Upper lobe of left lung (tissue), 4 donors: ENCODE measurements around the gene CHST11.

Source experiments
- POLR2A ChIP-seq, 4 donors: fragments of 450-650 bp; IDR thresholded peaks; one replicate each; pipeline ENCODE4 v1.5.1; 2016 to 2017; ENCODE audit warnings: antibody characterized with exemption in 4 of 4, mild to moderate bottlenecking in 2 of 4
- TF ChIP-seq, protein P1 (sequence below), 6 experiments: fragments of 450-650 bp in 4 of 6; fragments of 200-600 bp in 2 of 6; sonication (generic) in 2 of 6; IDR thresholded peaks; one replicate each; pipeline ENCODE4 v1.5.1; 2016 to 2019; ENCODE audit warnings: antibody characterized with exemption in 6 of 6

DNA sequence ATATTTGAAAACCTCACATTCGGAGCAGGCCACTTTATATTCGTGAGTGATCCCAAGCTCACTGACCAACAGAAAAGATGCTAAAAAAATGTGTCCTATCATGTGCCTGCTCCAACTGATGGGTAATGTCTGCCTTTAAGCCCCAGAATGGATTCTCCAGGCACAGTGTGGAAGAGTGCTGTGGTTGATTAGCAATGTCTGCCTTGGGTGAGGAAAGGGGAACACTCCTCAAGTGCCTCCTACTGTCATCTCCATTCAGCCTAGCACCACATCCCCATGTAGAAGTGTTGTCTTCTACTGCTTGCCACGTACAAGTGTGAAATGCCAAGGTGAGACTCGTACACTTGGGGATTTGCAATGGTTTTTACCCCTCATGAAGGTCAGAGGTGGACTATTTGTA is 302.0 kb downstream of the CHST11 start:
- TF ChIP-seq POLR2A (IDR thresholded peaks at IDR 0.05), result no peak
- TF ChIP-seq, protein P1, sequence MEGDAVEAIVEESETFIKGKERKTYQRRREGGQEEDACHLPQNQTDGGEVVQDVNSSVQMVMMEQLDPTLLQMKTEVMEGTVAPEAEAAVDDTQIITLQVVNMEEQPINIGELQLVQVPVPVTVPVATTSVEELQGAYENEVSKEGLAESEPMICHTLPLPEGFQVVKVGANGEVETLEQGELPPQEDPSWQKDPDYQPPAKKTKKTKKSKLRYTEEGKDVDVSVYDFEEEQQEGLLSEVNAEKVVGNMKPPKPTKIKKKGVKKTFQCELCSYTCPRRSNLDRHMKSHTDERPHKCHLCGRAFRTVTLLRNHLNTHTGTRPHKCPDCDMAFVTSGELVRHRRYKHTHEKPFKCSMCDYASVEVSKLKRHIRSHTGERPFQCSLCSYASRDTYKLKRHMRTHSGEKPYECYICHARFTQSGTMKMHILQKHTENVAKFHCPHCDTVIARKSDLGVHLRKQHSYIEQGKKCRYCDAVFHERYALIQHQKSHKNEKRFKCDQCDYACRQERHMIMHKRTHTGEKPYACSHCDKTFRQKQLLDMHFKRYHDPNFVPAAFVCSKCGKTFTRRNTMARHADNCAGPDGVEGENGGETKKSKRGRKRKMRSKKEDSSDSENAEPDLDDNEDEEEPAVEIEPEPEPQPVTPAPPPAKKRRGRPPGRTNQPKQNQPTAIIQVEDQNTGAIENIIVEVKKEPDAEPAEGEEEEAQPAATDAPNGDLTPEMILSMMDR (IDR thresholded peaks at IDR 0.05), result no peak
